ENCODE measurements around the gene NDE1. TPM values are rescaled to one million over a fixed set of nuclear protein-coding genes. Genes with fewer than 3 reads are reported as not detected.

The NDE1 gene
- total and polyA plus RNA-seq, 2 donors (not counting 3 experiments of a cell fraction or from before 2014, with no cell fraction given): 28.0 to 90.2 TPM

- Histone ChIP-seq H3K4me2 (ENCODE audit: insufficient read depth, low read length) (no peak overlapping the region), H3K9me3 (replicated peaks; ENCODE audit: control insufficient read depth, insufficient read depth, low read length) (no peaks in the 10 kb centered on the region), H3K27me3 (ENCODE audit: control insufficient read depth in 2 of 2, insufficient read depth in 2 of 2, low read length in 2 of 2) (no peaks in the 10 kb centered on the region), H3K4me1 (ENCODE audit: control insufficient read depth, extremely low read depth, insufficient read depth, low read length) (peaks cover 16% of the 10 kb centered on the region), H2AFZ (ENCODE audit: low read depth, low read length) (no peak overlapping the region), H3K9me1 (replicated peaks; ENCODE audit: control insufficient read depth, extremely low read depth, insufficient read depth, low read length) (no peaks in the 10 kb centered on the region), H3K36me3 (ENCODE audit: control insufficient read depth in 2 of 2, extremely low read depth in 1 of 2, insufficient read depth in 2 of 2, low read length in 2 of 2) (peaks cover 24 to 25% of the 10 kb centered on the region in 2 experiments), H3K9ac (replicated peaks; ENCODE audit: extremely low read depth, insufficient read depth, low read length) (no peak overlapping the region), H3K4me3 (replicated peaks in 1 of 3; ENCODE audit: insufficient read depth in 1 of 3, low read depth in 1 of 3, low read length in 3 of 3) (no peak overlapping the region), H3K79me2 (ENCODE audit: control insufficient read depth, insufficient read depth, low read length) (no peaks in the 10 kb centered on the region), H4K20me1 (replicated peaks; ENCODE audit: control insufficient read depth, extremely low read depth, insufficient read depth, low read length) (no peaks in the 10 kb centered on the region), H3K27ac (ENCODE audit: insufficient read depth, low read depth, low read length) (no peak overlapping the region)
- dilution Hi-C loops (cut with MboI; ENCODE audit: extremely low pct_ligation_motif_present, low sequenced_read_pairs): no loop called here
- TSS peak; percentile 30 for BruUV-seq (replicated peaks)
- TF ChIP-seq POLR2A (IDR thresholded peaks at IDR 0.05; ENCODE audit: low read depth, low read length): no peak
- ChIA-PET POLR2A (no interaction called here), CTCF (no interaction called here)
- DNase-seq (ENCODE audit: low read depth, low spot score): no peak
- intact Hi-C loops (cut with micrococcal nuclease): no loop called here
- FAIRE-seq: no peak
Observed at GRCh38 chr16:15699819-15700218, 49.8 kb downstream of the NDE1 start.

GRCh38 chr16:15701367-15701766, 51.3 kb downstream of the NDE1 start:
- Histone ChIP-seq H3K4me1 (ENCODE audit: control insufficient read depth, extremely low read depth, insufficient read depth, low read length) (peaks cover 16% of the 10 kb centered on the region), H3K4me2 (ENCODE audit: insufficient read depth, low read length) (no peak overlapping the region), H2AFZ (ENCODE audit: low read depth, low read length) (no peak overlapping the region), H3K36me3 (ENCODE audit: control insufficient read depth in 2 of 2, extremely low read depth in 1 of 2, insufficient read depth in 2 of 2, low read length in 2 of 2) (peaks cover 20 to 25% of the 10 kb centered on the region in 2 experiments), H3K27me3 (ENCODE audit: control insufficient read depth in 2 of 2, insufficient read depth in 2 of 2, low read length in 2 of 2) (no peaks in the 10 kb centered on the region), H3K79me2 (ENCODE audit: control insufficient read depth, insufficient read depth, low read length) (no peaks in the 10 kb centered on the region), H4K20me1 (replicated peaks; ENCODE audit: control insufficient read depth, extremely low read depth, insufficient read depth, low read length) (no peaks in the 10 kb centered on the region), H3K9me3 (replicated peaks; ENCODE audit: control insufficient read depth, insufficient read depth, low read length) (no peaks in the 10 kb centered on the region), H3K9ac (replicated peaks; ENCODE audit: extremely low read depth, insufficient read depth, low read length) (no peak overlapping the region), H3K9me1 (replicated peaks; ENCODE audit: control insufficient read depth, extremely low read depth, insufficient read depth, low read length) (no peaks in the 10 kb centered on the region), H3K27ac (ENCODE audit: insufficient read depth, low read depth, low read length) (no peak overlapping the region), H3K4me3 (replicated peaks in 1 of 3; ENCODE audit: insufficient read depth in 1 of 3, low read depth in 1 of 3, low read length in 3 of 3) (no peak overlapping the region)
- DNase-seq (ENCODE audit: low read depth, low spot score) (no peak), FAIRE-seq (no peak)
- intact Hi-C loops (cut with micrococcal nuclease): no loop called here
- BruUV-seq (replicated peaks): TSS peak; percentile 15
- CTCF ChIA-PET: interaction anchor here (0.9 to 1.0 kb wide), 2 partner anchors 37 to 274 kb away, joined by 3 read pairs; no protein-coding TSS in a partner anchor
- dilution Hi-C loops (cut with MboI; ENCODE audit: extremely low pct_ligation_motif_present, low sequenced_read_pairs): no loop called here
- TF ChIP-seq MAX (IDR thresholded peaks at IDR 0.05; ENCODE audit: insufficient read depth, insufficient read length) (no peak), POLR2A (IDR thresholded peaks at IDR 0.05; ENCODE audit: low read depth, low read length) (no peak), MYC (IDR thresholded peaks at IDR 0.05; ENCODE audit: low read depth, low read length) (no peak), GATA2 (IDR thresholded peaks at IDR 0.05; ENCODE audit: insufficient read depth, insufficient read length, low read depth, low read length) (no peak)
- POLR2A ChIA-PET: no interaction called here

Measured in endothelial cell of umbilical vein (primary cell).